OCI-LY1 (cell line): ENCODE measurements around the gene WNT2.

Source experiments
- EZH2 ChIP-seq: fragments of 200-600 bp; sonication (generic), shearing (Covaris generic); IDR thresholded peaks from 2 replicates; pipeline ENCODE4 v1.8.0; 2017; ENCODE audit warnings: borderline replicate concordance, mixed run types, mild to moderate bottlenecking, antibody characterized with exemption, low read length, moderate library complexity, mixed read lengths
- TF ChIP-seq, protein P1 (sequence below): fragments of 200-600 bp; sonication (generic), shearing (Covaris generic); IDR thresholded peaks from 2 replicates; pipeline ENCODE4 v1.5.1; 2017; ENCODE audit warnings: mild to moderate bottlenecking, antibody characterized with exemption, low read length, moderate library complexity, mixed read lengths

DNA sequence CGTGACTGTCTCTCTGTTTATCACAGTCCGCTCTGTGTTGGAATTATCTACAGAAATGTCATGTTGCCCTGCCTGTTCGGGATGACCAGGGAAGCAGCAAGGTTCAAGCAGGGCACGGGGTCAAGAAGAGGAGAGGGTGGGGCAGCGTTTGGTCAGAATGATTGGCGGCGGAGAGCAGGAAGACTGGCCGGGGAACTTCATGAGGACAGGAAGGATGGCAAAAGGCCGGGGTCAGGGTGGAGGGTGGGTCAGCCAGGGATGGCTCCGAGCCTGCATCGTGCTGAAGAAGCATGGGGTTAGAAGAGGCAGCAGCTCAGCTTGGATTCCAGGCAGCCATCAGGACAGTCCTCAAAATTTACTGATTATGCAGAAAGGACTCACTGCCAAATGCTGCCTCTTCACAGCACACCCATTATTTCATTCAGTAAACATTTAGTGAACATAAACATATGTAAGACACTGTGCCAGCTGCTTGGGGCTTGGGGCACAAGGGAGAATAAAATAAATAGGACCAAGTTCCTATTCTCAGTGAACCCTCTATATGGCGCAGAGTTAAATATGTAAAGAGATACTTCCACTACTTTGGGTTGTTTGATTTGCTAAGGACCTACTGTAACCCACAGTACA, 42.8 kb downstream of the WNT2 start:
- TF ChIP-seq, protein P1, sequence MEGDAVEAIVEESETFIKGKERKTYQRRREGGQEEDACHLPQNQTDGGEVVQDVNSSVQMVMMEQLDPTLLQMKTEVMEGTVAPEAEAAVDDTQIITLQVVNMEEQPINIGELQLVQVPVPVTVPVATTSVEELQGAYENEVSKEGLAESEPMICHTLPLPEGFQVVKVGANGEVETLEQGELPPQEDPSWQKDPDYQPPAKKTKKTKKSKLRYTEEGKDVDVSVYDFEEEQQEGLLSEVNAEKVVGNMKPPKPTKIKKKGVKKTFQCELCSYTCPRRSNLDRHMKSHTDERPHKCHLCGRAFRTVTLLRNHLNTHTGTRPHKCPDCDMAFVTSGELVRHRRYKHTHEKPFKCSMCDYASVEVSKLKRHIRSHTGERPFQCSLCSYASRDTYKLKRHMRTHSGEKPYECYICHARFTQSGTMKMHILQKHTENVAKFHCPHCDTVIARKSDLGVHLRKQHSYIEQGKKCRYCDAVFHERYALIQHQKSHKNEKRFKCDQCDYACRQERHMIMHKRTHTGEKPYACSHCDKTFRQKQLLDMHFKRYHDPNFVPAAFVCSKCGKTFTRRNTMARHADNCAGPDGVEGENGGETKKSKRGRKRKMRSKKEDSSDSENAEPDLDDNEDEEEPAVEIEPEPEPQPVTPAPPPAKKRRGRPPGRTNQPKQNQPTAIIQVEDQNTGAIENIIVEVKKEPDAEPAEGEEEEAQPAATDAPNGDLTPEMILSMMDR = no peak
- no peak for TF ChIP-seq EZH2
